K562 (cell line): ENCODE measurements around the gene SAMD3.
"Not testable (repeated sequence)": the region's sequence is repeated elsewhere in the genome, so short reads cannot be mapped to it uniquely, and the experiment has no call there.

ENCODE experiments used
- CTCF ChIP-seq, 3 experiments: IDR thresholded peaks in 2 of 3; conservative IDR thresholded peaks in 1 of 3; 2 replicates each; pipeline ENCODE4 v1.5.1; 2011 to 2012; ENCODE audit warnings: low read length in 3 of 3, mild to moderate bottlenecking in 3 of 3, control low read depth in 2 of 3, improper control_type of control experiment in 1 of 3, inconsistent platforms in 1 of 3, low read depth in 1 of 3, mixed read lengths in 1 of 3, moderate library complexity in 1 of 3; ENCODE audit not compliant: insufficient read depth in 2 of 3
- EGR1 ChIP-seq: fragments of 450-650 bp; conservative IDR thresholded peaks from 2 replicates; pipeline ENCODE4 v1.6.1; 2017; ENCODE audit warnings: mild to moderate bottlenecking
- ELF1 ChIP-seq: fragments of 200-800 bp; sonication (Bioruptor generic); IDR thresholded peaks from 2 replicates; pipeline ENCODE4 v1.6.1; 2016; ENCODE audit warnings: missing genetic modification characterization, missing compliant biosample characterization
- PHB ChIP-seq: fragments of 250-450 bp; sonication (Bioruptor Pico); IDR thresholded peaks from 2 replicates; pipeline ENCODE4 v1.5.0; 2021
- SIN3B ChIP-seq: fragments of 450-650 bp; IDR thresholded peaks from 2 replicates; pipeline ENCODE4 v1.6.1; 2017; ENCODE audit warnings: low read depth, mild to moderate bottlenecking, moderate library complexity
- ZKSCAN3 ChIP-seq: fragments of 250-450 bp; sonication (Bioruptor Pico); IDR thresholded peaks from 2 replicates; pipeline ENCODE4 v1.4.0; 2020
- ZNF121 ChIP-seq: sonication (generic); formaldehyde crosslinking; conservative IDR thresholded peaks from 2 replicates; pipeline ENCODE4 v1.8.0; 2022; ENCODE audit warnings: missing genetic modification reagents
- ZNF263 ChIP-seq: sonication (generic); formaldehyde crosslinking; IDR thresholded peaks from 2 replicates; pipeline ENCODE4 v1.8.0; 2022; ENCODE audit warnings: mild to moderate bottlenecking, missing genetic modification reagents, borderline replicate concordance

GRCh38 chr6:130230531-130230930 is 7.8 kb upstream of the SAMD3 start:
- TF ChIP-seq ZNF121 (CRISPR knock-in tag); ZNF263 (CRISPR knock-in tag); PHB (CRISPR knock-in tag); EGR1; CTCF (IDR thresholded peaks at IDR 0.05 in 2 of 3, conservative IDR thresholded peaks at IDR 0.05 in 1 of 3; ENCODE audit: insufficient read depth in 2 of 3, low read depth in 1 of 3, low read length in 3 of 3); ELF1 (tag); ZKSCAN3 (CRISPR knock-in tag); SIN3B: not testable (repeated sequence)
